HepG2 (cell line): ENCODE data around the gene HIF1AN. TPM values are rescaled to one million over a fixed set of nuclear protein-coding genes. Genes with fewer than 3 reads are reported as not detected.

Source experiments
- ATAC-seq: fragments of 200-7000 bp; cut with Tn5 transposase; 3 replicates; pipeline ENCODE4 v1.9.1; 2020; ENCODE audit warnings: mild to moderate bottlenecking, moderate library complexity
- BruUV-seq: library from RNA; stranded (reverse); fragments of 400-500 nt; replicated peaks from 2 replicates; lab custom pipeline; 2021; lab: Mats Ljungman, UMichigan
- CTCF ChIA-PET: fragments of 300-600 bp; formaldehyde crosslinking; extraction: SDS; loops from one replicate; lab custom pipeline; 2021; ENCODE audit warnings: low total read pairs, inconsistent platforms, low intra/inter-chr PET ratio; lab: Yijun Ruan, JAX
- POLR2A ChIA-PET: fragments of 350-600 bp; sonication (Branson Sonifier 250); formaldehyde crosslinking; loops from one replicate; lab custom pipeline; 2020; ENCODE audit warnings: antibody characterized with exemption, inconsistent platforms; lab: Yijun Ruan, JAX
- DNase-seq: peaks from one replicate; pipeline ENCODE4 v3.0.0-alpha.2; 2015; ENCODE audit warnings: low spot score
- FAIRE-seq: peaks from 3 replicates; lab custom pipeline; 2011; peaks lifted over from hg19 to GRCh38; lab: Jason Lieb, UNC
- H2AFZ ChIP-seq: one replicate; pipeline ENCODE4 v1.6.1; 2011; ENCODE audit warnings: low read length, inconsistent platforms
- H3K27ac ChIP-seq: fragments of 300-600 bp; 3 replicates; pipeline ENCODE4 v1.8.0; 2011; ENCODE audit warnings: mixed run types, mild to moderate bottlenecking, mixed read lengths, low read length, inconsistent platforms; ENCODE audit not compliant: insufficient read depth; ENCODE audit errors: extremely low read length
- H3K27me3 ChIP-seq, 2 experiments: fragments of 200-600 bp in 1 of 2; 2 replicates in 1 of 2; 3 replicates in 1 of 2; pipeline versions ENCODE4 v1.6.0 to v1.8.0; 2011; ENCODE audit warnings: low read length in 2 of 2, mild to moderate bottlenecking in 2 of 2, moderate library complexity in 2 of 2, inconsistent platforms in 1 of 2; ENCODE audit not compliant: insufficient read depth in 2 of 2, control insufficient read depth in 1 of 2
- H3K36me3 ChIP-seq, 2 experiments: fragments of 200-600 bp in 1 of 2; replicated peaks in 1 of 2; 2 replicates in 1 of 2; 3 replicates in 1 of 2; pipeline versions ENCODE4 v1.5.1 to v1.8.0; 2011; ENCODE audit warnings: low read length in 2 of 2, inconsistent platforms in 1 of 2; ENCODE audit not compliant: insufficient read depth in 2 of 2, control insufficient read depth in 1 of 2
- H3K4me1 ChIP-seq: 2 replicates; pipeline ENCODE4 v1.5.1; 2012; ENCODE audit warnings: low read length, inconsistent platforms; ENCODE audit not compliant: insufficient read depth
- H3K4me2 ChIP-seq: 2 replicates; pipeline ENCODE4 v1.6.0; 2011; ENCODE audit warnings: low read depth, low read length, inconsistent platforms
- H3K4me3 ChIP-seq, 3 experiments: fragments of 200-600 bp in 1 of 3; sonication (generic), shearing (Covaris generic) in 1 of 3; replicated peaks in 1 of 3; 2 replicates each; pipeline ENCODE4 v1.5.1; 2011 to 2016; ENCODE audit warnings: low read length in 3 of 3, inconsistent platforms in 2 of 3, low read depth in 2 of 3, mild to moderate bottlenecking in 2 of 3, control low read depth in 1 of 3, mixed read lengths in 1 of 3; ENCODE audit not compliant: insufficient read depth in 1 of 3
- H3K79me2 ChIP-seq: one replicate; pipeline ENCODE4 v1.6.1; 2011; ENCODE audit warnings: low read length, inconsistent platforms; ENCODE audit not compliant: insufficient read depth
- H3K9ac ChIP-seq: 2 replicates; pipeline ENCODE4 v1.6.0; 2011; ENCODE audit warnings: mild to moderate bottlenecking, low read depth, low read length, inconsistent platforms; ENCODE audit not compliant: insufficient read depth
- H3K9me3 ChIP-seq: 2 replicates; pipeline ENCODE4 v1.5.1; 2012; ENCODE audit warnings: mild to moderate bottlenecking, low read length
- H4K20me1 ChIP-seq: 2 replicates; pipeline ENCODE4 v1.6.0; 2011; ENCODE audit warnings: inconsistent platforms, mild to moderate bottlenecking, low read length, moderate library complexity; ENCODE audit not compliant: insufficient read depth
- HNRNPH1 ChIP-seq: fragments of 200-400 bp; formaldehyde crosslinking; optimal IDR thresholded peaks from 2 replicates; pipeline ENCODE3; 2017; ENCODE audit warnings: mild to moderate bottlenecking, low read depth, low read length
- HOXA9 ChIP-seq: sonication (generic); formaldehyde crosslinking; IDR thresholded peaks from 2 replicates; pipeline ENCODE4 v1.8.1; 2022; ENCODE audit warnings: missing genetic modification reagents, mild to moderate bottlenecking, moderate library complexity, borderline replicate concordance
- JDP2 ChIP-seq: sonication (generic); formaldehyde crosslinking; IDR thresholded peaks from 2 replicates; pipeline ENCODE4 v1.8.1; 2022; ENCODE audit warnings: missing genetic modification reagents, borderline replicate concordance
- JUN ChIP-seq: sonication (generic); formaldehyde crosslinking; IDR thresholded peaks from 2 replicates; pipeline ENCODE4 v1.4.0; 2020; ENCODE audit warnings: mild to moderate bottlenecking, missing genetic modification reagents
- MLX ChIP-seq: IDR thresholded peaks from 2 replicates; pipeline ENCODE4 v1.6.1; 2016
- MLXIP ChIP-seq: sonication (generic); formaldehyde crosslinking; IDR thresholded peaks from 2 replicates; pipeline ENCODE4 v1.9.0; 2021; ENCODE audit warnings: missing genetic modification reagents, borderline replicate concordance
- ONECUT2 ChIP-seq: sonication (generic); formaldehyde crosslinking; IDR thresholded peaks from 2 replicates; pipeline ENCODE4 v1.4.0; 2020; ENCODE audit warnings: missing genetic modification reagents
- SPEN ChIP-seq: sonication (generic); formaldehyde crosslinking; IDR thresholded peaks from 2 replicates; pipeline ENCODE4 v1.5.1; 2020; ENCODE audit warnings: low read depth, mild to moderate bottlenecking, missing genetic modification reagents
- TBL1XR1 ChIP-seq: fragments of 150-350 bp; IDR thresholded peaks from 2 replicates; pipeline ENCODE4 v1.6.1; 2014; ENCODE audit warnings: borderline replicate concordance, low read length; ENCODE audit not compliant: partially characterized antibody
- ZNF264 ChIP-seq: sonication (generic); formaldehyde crosslinking; IDR thresholded peaks from 2 replicates; pipeline ENCODE4 v1.4.0; 2020; ENCODE audit warnings: missing genetic modification reagents
- ZNF556 ChIP-seq: sonication (generic); formaldehyde crosslinking; IDR thresholded peaks from 2 replicates; pipeline ENCODE4 v1.4.0; 2020; ENCODE audit warnings: mild to moderate bottlenecking, missing genetic modification reagents, borderline replicate concordance
- ZNF558 ChIP-seq: sonication (generic); formaldehyde crosslinking; IDR thresholded peaks from 2 replicates; pipeline ENCODE4 v1.9.0; 2022; ENCODE audit warnings: mild to moderate bottlenecking, missing genetic modification reagents, borderline replicate concordance
- ZNF574 ChIP-seq: sonication (generic); formaldehyde crosslinking; IDR thresholded peaks from 2 replicates; pipeline ENCODE4 v1.4.0; 2020; ENCODE audit warnings: missing genetic modification reagents
- ZNF841 ChIP-seq: sonication (generic); formaldehyde crosslinking; IDR thresholded peaks from 2 replicates; pipeline ENCODE4 v1.8.1; 2023; ENCODE audit warnings: missing genetic modification reagents, borderline replicate concordance
- ZSCAN5A ChIP-seq: sonication (generic); formaldehyde crosslinking; IDR thresholded peaks from 2 replicates; pipeline ENCODE4 v1.8.0; 2022; ENCODE audit warnings: mild to moderate bottlenecking, missing genetic modification reagents, borderline replicate concordance
- WGBS: methylation state at CpG from one replicate; pipeline ENCODE4 v1.1.6; 2017; ENCODE audit warnings: low lambda C conversion rate; 5-methylcytosine and 5-hydroxymethylcytosine counted together
- in situ Hi-C: cut with HindIII; loops from 2 replicates; pipeline ENCODE4 v1.10.0; 2017; ENCODE audit warnings: low pct_unique_long_range_greater_than_20kb; ENCODE audit not compliant: extremely low pct_ligation_motif_present
- intact Hi-C: fragments of 100-400 bp; cut with micrococcal nuclease; formaldehyde crosslinking; loops from one replicate; pipeline ENCODE4 v1.10.0; 2022; ENCODE audit not compliant: unreplicated experiment
- polyA plus RNA-seq, 8 experiments: library from polyadenylated mRNA; depleted of rRNA in 3 of 8; stranded (reverse) in 7 of 8; unstranded in 1 of 8; fragments of >200 nt; fragmentation: Illumina TruSeq in 4 of 8; extraction: Trizol in 4 of 8; gene quantifications; 2 replicates each; pipeline versions ENCODE4 v1.2.1 to v1.2.3, GENCODE V29; 2011 to 2016; ENCODE audit warnings: low read depth in 4 of 8, missing spikeins in 1 of 8, mixed read lengths in 1 of 8; ENCODE audit not compliant: insufficient read depth in 1 of 8
- total RNA-seq, 5 experiments: library from RNA; depleted of rRNA; stranded (reverse); fragments of >200 nt; fragmentation: Illumina TruSeq; extraction: Trizol; gene quantifications; 2 replicates each; pipeline ENCODE4 v1.2.3, GENCODE V29; 2016; ENCODE audit warnings: low read depth in 1 of 5

Gene HIF1AN
- total and polyA plus RNA-seq, 2 of the 13 experiments (the other 11 are each of a cell fraction or from before 2014, with no cell fraction given) = 8.6 to 10.7 TPM

GRCh38 chr10:100544950-100545349 is 9.2 kb downstream of the HIF1AN start (continued):
- TF ChIP-seq ZNF841 (CRISPR knock-in tag) = no peak
- TF ChIP-seq MLXIP (CRISPR knock-in tag) = no peak
- TF ChIP-seq ONECUT2 (CRISPR knock-in tag) = no peak
- no peak for TF ChIP-seq ZNF558 (CRISPR knock-in tag)
- TF ChIP-seq TBL1XR1 = no peak
- TF ChIP-seq JUN (CRISPR knock-in tag) = no peak
- TF ChIP-seq HNRNPH1 = no peak
- no peak for TF ChIP-seq ZNF264

- no peak for DNase-seq
- H3K27ac ChIP-seq = no peak overlapping the region
- ATAC-seq = no peak
- H3K79me2 ChIP-seq = no peaks in the 10 kb centered on the region
- H2AFZ ChIP-seq = no peak overlapping the region
- no peak overlapping the region for H3K4me3 ChIP-seq
- in situ Hi-C loops (no loop called here), intact Hi-C loops (no loop called here)
- no peaks in the 10 kb centered on the region for H4K20me1 ChIP-seq
- no peak for FAIRE-seq
- peaks cover 12 to 41% of the 10 kb centered on the region in 2 experiments for H3K36me3 ChIP-seq
- H3K27me3 ChIP-seq = no peaks in the 10 kb centered on the region
- BruUV-seq = no TSS peak
- H3K9ac ChIP-seq = no peak overlapping the region
- H3K4me2 ChIP-seq = no peak overlapping the region
- 96% methylated on average over 4 of the region's 4 CpGs for WGBS
- POLR2A ChIA-PET = interaction anchor here (0.9 to 2.2 kb wide), 2 partner anchors 15 to 18 kb away, joined by 3 to 11 read pairs; partner anchors contain the start of gene HIF1AN
- H3K9me3 ChIP-seq = no peaks in the 10 kb centered on the region
- H3K4me1 ChIP-seq = peaks cover 14% of the 10 kb centered on the region
- CTCF ChIA-PET = no interaction called here
- no peak for TF ChIP-seq MLX (CRISPR knock-in tag)
- no peak for TF ChIP-seq ZSCAN5A (CRISPR knock-in tag)
- TF ChIP-seq JDP2 (CRISPR knock-in tag) = no peak
- TF ChIP-seq SPEN (CRISPR knock-in tag) = no peak
- TF ChIP-seq ZNF574 = no peak
- no peak for TF ChIP-seq ZNF556
- TF ChIP-seq HOXA9 = no peak
- no peak for TF ChIP-seq ZNF841 (CRISPR knock-in tag)
These were observed 15.5 kb downstream of the HIF1AN start for GRCh38 chr10:100551196-100551595.
